Adrenal gland (tissue), 12 donors: ENCODE results near the gene TM9SF1. TPM values are rescaled to one million over a fixed set of nuclear protein-coding genes. Genes with fewer than 3 reads are reported as not detected.

ENCODE experiments used
- DNase-seq, 7 donors: peaks; one replicate each; pipeline ENCODE4 v3.0.0-alpha.2; 2019 to 2020
- H3K27ac ChIP-seq, 5 donors: fragments of 200-600 bp; sonication (generic) in 4 of 5; 1 replicate in 3 of 5; 2 replicates in 2 of 5; pipeline versions ENCODE4 v1.5.1 to v1.8.0; 2016 to 2020; ENCODE audit warnings: mild to moderate bottlenecking in 1 of 5
- H3K27me3 ChIP-seq: fragments of 200-600 bp; 2 replicates; pipeline ENCODE4 v1.8.0; 2021
- H3K36me3 ChIP-seq, 2 donors: fragments of 200-600 bp; replicated peaks in 1 of 2; 1 replicate in 1 of 2; 2 replicates in 1 of 2; pipeline versions ENCODE4 v1.5.1 to v1.8.0; 2018 to 2022
- H3K4me1 ChIP-seq, 2 donors: fragments of 200-600 bp; replicated peaks in 1 of 2; 1 replicate in 1 of 2; 2 replicates in 1 of 2; pipeline versions ENCODE4 v1.5.1 to v1.8.0; 2018 to 2021
- H3K4me3 ChIP-seq, 4 donors: fragments of 200-600 bp; sonication (generic) in 3 of 4; one replicate each; pipeline ENCODE4 v1.5.1; 2016 to 2018
- H3K9me3 ChIP-seq, 3 donors: fragments of 200-600 bp; sonication (generic) in 1 of 3; replicated peaks in 1 of 3; 1 replicate in 2 of 3; 2 replicates in 1 of 3; pipeline versions ENCODE4 v1.5.1 to v1.8.0; 2016 to 2021
- POLR2A ChIP-seq, 2 donors: fragments of 450-650 bp; IDR thresholded peaks; one replicate each; pipeline ENCODE4 v1.6.1; 2017; ENCODE audit warnings: antibody characterized with exemption in 2 of 2, mild to moderate bottlenecking in 2 of 2, moderate library complexity in 1 of 2
- WGBS, 4 donors: extraction: QIAGEN DNeasy Blood & Tissue Kit in 2 of 4; methylation state at CpG; one replicate each; pipeline versions ENCODE4 v1.1.5 to v1.1.7; 2013 to 2017; 5-methylcytosine and 5-hydroxymethylcytosine counted together
- intact Hi-C, 2 donors: fragments of 100-400 bp; cut with DNase I; formaldehyde crosslinking; loops; one replicate each; pipeline versions ENCODE4 v1.14.1 to v1.15.0; 2022 to 2023
- polyA plus RNA-seq, 3 donors: library from polyadenylated mRNA; stranded (reverse); fragments of 200-250 nt in 2 of 3; fragments of 350-450 nt in 1 of 3; fragmentation: Illumina TruSeq in 1 of 3; extraction: RNeasy Lipid Tissue Mini Kit (QIAGEN cat#74804) in 1 of 3; gene quantifications; one replicate each; pipeline ENCODE4 v1.2.3, GENCODE V29; 2013 to 2014
- total RNA-seq, 9 donors: library from RNA; depleted of rRNA in 4 of 9; stranded (reverse); fragments of >200 nt in 4 of 9; fragments of 120-200 nt in 1 of 9; fragmentation: NEBNext Ultra II Directional in 1 of 9; extraction: Animal tissue kit (Norgen Biotek cat#: 25700) in 1 of 9; gene quantifications; one replicate each; pipeline versions ENCODE4 v1.1.0 to v1.2.4, GENCODE V29; 2013 to 2023
- TF ChIP-seq, protein P1 (sequence below), 6 experiments: fragments of 450-650 bp in 4 of 6; fragments of 200-600 bp in 2 of 6; sonication (generic) in 1 of 6; IDR thresholded peaks; 1 replicate in 5 of 6; 2 replicates in 1 of 6; pipeline versions ENCODE4 v1.5.1 to v1.8.0; 2016 to 2021; ENCODE audit warnings: antibody characterized with exemption in 6 of 6, mild to moderate bottlenecking in 2 of 6, moderate library complexity in 1 of 6
- donor health status: healthy with polysubstance abuse.
- donor health status: Bipolar disorder and iron deficiency.
- donor health status: DM: yes; HTN: yes; CAD: no.
- donor health status: DM: no; HTN: no; CAD: no.
- donor health status: DM: no; HTN: no; CAD: no.
- donor health status: DM: yes; HTN: yes; CAD: no.

TM9SF1 gene
- total and polyA plus RNA-seq, 12 donors: 43.7 to 123 (median 86.6) TPM

DNA sequence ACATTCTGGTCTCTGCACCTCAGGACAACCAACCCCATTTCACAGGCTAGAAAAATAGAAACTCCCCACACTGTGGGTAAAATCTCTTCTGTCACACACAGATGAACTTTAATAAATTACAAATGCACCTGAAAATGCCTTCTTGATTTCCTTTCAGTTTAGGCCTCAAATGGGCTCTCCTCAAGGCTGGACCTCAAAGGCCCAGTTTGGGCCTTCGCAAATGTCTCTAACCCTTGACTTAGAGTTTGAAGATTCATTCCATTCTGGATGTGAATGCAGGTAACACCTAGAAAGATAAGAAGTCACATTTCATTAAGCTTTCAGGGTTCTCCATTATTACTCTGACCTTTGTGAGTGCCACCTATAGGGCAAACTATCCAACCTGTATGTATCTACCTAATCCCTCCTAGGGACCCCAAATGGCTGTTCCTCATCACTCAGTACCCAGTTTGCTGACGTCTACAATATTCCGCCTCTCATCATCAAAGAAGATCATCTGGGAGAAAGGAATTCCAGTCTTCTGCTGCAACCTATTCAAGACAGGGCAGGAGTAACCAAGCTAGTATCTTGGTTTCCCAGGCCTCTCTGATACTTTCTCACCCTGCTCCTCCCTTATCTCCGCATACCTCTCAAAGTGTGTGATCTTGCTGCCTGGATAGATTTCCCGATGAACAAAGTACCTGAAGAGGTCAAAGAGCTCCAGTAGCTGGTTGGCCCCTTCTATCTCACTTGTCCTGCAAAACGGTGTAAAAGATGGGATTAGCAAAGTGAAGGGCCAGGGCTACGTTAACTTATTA, 18.8 kb upstream of the TM9SF1 start:
- intact Hi-C loops: no loop called here

DNA sequence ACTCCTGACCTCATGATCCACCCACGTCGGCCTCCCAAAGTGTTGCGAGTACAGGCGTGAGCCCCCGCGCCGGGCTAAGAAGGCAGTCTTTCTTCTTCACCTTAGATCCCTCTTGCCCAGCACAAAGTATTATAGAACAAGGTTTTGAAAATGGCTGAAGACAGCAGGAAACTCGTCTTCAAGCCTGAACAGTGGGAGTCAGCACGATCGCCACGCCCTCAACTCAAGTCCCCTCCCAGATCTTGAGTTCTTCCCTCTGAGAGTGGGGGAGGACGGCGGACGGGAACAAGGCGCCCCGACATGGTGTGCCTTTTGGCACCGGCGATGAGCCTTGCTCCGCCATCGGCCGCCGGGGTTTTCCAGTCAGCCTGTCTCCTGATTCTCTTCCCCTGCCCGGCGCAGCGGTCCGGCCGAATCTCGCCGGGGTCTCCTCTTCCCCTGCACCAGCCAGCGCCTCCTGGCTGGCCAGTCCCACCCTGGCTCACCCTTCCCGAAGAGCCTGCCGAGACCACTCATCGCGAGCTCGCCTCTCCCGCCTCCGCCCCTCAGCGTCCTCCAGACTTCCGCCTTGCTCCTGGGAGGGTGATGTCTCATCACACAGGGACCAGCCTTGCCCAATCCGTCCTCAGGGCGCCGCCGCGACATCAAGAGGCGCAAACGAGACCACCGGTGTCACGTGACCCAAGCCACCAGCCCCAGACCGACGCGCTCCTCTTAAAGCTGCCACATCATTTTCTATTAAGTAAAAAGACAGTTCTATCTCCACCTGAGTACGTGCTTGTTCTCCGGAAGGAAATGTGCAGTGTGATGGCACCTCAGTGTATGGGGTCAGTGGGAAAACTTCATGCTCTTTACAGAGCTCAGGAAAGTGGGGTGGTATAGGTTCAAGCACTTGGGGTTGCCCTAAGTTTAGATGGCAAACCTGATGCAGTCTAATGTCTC, 18.0 kb upstream of the TM9SF1 start, which contains the start of gene CHMP4A:
Gene CHMP4A, minus strand, starts transcription at position 565 of the 942 bp plus-strand sequence. Its CDS starts 49 bp downstream, at position 516.
- Histone ChIP-seq H3K36me3 (peaks cover 0 to 38% of the 10 kb centered on the region in 2 donors), H3K27me3 (no peaks in the 10 kb centered on the region), H3K4me1 (peaks cover 17 to 25% of the 10 kb centered on the region in 2 donors), H3K4me3 (peak within 1 kb of the TSS in 3 of 4 donors; percentile 35 to 67 (median 43)), H3K27ac (peak within 1 kb of the TSS; percentile 90 to 99 (median 97)), H3K9me3 (no peaks in the 10 kb centered on the region)
- peak; percentile 94 to 99 (median 99) for DNase-seq
- TF ChIP-seq POLR2A (IDR thresholded peaks at IDR 0.05): peak; percentile 95 to 98
- TF ChIP-seq, protein P1, sequence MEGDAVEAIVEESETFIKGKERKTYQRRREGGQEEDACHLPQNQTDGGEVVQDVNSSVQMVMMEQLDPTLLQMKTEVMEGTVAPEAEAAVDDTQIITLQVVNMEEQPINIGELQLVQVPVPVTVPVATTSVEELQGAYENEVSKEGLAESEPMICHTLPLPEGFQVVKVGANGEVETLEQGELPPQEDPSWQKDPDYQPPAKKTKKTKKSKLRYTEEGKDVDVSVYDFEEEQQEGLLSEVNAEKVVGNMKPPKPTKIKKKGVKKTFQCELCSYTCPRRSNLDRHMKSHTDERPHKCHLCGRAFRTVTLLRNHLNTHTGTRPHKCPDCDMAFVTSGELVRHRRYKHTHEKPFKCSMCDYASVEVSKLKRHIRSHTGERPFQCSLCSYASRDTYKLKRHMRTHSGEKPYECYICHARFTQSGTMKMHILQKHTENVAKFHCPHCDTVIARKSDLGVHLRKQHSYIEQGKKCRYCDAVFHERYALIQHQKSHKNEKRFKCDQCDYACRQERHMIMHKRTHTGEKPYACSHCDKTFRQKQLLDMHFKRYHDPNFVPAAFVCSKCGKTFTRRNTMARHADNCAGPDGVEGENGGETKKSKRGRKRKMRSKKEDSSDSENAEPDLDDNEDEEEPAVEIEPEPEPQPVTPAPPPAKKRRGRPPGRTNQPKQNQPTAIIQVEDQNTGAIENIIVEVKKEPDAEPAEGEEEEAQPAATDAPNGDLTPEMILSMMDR (IDR thresholded peaks at IDR 0.05): peak in 3 of 6 experiments; percentile 18 to 40 (median 35)
- WGBS, 4 donors: 0 to 1% (median 1%) methylated on average over 36 to 53 of the region's 53 CpGs
- intact Hi-C loops: no loop called here

More for the DNA sequence above, 18.8 kb upstream of the TM9SF1 start:
- TF ChIP-seq, protein P1 (IDR thresholded peaks at IDR 0.05): no peak
- TF ChIP-seq POLR2A (IDR thresholded peaks at IDR 0.05): no peak
- Histone ChIP-seq H3K4me1 (peaks cover 17 to 25% of the 10 kb centered on the region in 2 donors), H3K9me3 (no peaks in the 10 kb centered on the region), H3K36me3 (peaks cover 0 to 33% of the 10 kb centered on the region in 2 donors), H3K27ac (peak overlapping the region; percentile 90 to 99 (median 97)), H3K4me3 (peak overlapping the region in 2 of 4 donors; percentile 35 to 67), H3K27me3 (no peaks in the 10 kb centered on the region)
- 92 to 95% (median 94%) methylated on average over 7 of the region's 7 CpGs for WGBS, 4 donors
- peak in 1 of 7 donors; percentile 9 for DNase-seq

GRCh38 chr14:24211311-24211710, 16.1 kb upstream of the TM9SF1 start:
- H3K27me3 ChIP-seq: no peaks in the 10 kb centered on the region
- TF ChIP-seq, protein P1 (IDR thresholded peaks at IDR 0.05): no peak
- TF ChIP-seq POLR2A (IDR thresholded peaks at IDR 0.05): no peak
- no peak overlapping the region for H3K27ac ChIP-seq
- H3K36me3 ChIP-seq: peaks cover 0 to 49% of the 10 kb centered on the region in 2 donors
- DNase-seq: peak in 2 of 7 donors; percentile 9 to 22
- intact Hi-C loops: no loop called here
- WGBS, 4 donors: 93 to 97% (median 96%) methylated on average over 6 of the region's 6 CpGs
- H3K4me1 ChIP-seq: peaks cover 17 to 25% of the 10 kb centered on the region in 2 donors
- H3K9me3 ChIP-seq: no peaks in the 10 kb centered on the region
- H3K4me3 ChIP-seq: no peak overlapping the region

- Histone ChIP-seq H3K9me3 (no peaks in the 10 kb centered on the region), H3K4me1 (peaks cover 7 to 12% of the 10 kb centered on the region in 2 donors), H3K36me3 (peaks cover 0 to 57% of the 10 kb centered on the region in 2 donors), H3K27ac (no peak overlapping the region), H3K27me3 (no peaks in the 10 kb centered on the region), H3K4me3 (no peak overlapping the region)
- WGBS, 4 donors: 94 to 100% (median 99%) methylated on average over 2 of the region's 2 CpGs
- no peak for TF ChIP-seq POLR2A (IDR thresholded peaks at IDR 0.05)
- TF ChIP-seq, protein P1 (IDR thresholded peaks at IDR 0.05): no peak
- peak in 1 of 7 donors; percentile 4 for DNase-seq
- intact Hi-C loops: no loop called here
Observed at GRCh38 chr14:24207625-24208024, 12.4 kb upstream of the TM9SF1 start.
